HG03432 (cell line): Measurements from ENCODE around the gene TARM1.

Source experiments
- ATAC-seq: cut with Tn5 transposase; IDR thresholded peaks from one replicate; pipeline ENCODE4 v1.9.1; 2021; ENCODE audit warnings: mild to moderate bottlenecking, moderate library complexity; ENCODE audit not compliant: unreplicated experiment

TARM1 gene

DNA sequence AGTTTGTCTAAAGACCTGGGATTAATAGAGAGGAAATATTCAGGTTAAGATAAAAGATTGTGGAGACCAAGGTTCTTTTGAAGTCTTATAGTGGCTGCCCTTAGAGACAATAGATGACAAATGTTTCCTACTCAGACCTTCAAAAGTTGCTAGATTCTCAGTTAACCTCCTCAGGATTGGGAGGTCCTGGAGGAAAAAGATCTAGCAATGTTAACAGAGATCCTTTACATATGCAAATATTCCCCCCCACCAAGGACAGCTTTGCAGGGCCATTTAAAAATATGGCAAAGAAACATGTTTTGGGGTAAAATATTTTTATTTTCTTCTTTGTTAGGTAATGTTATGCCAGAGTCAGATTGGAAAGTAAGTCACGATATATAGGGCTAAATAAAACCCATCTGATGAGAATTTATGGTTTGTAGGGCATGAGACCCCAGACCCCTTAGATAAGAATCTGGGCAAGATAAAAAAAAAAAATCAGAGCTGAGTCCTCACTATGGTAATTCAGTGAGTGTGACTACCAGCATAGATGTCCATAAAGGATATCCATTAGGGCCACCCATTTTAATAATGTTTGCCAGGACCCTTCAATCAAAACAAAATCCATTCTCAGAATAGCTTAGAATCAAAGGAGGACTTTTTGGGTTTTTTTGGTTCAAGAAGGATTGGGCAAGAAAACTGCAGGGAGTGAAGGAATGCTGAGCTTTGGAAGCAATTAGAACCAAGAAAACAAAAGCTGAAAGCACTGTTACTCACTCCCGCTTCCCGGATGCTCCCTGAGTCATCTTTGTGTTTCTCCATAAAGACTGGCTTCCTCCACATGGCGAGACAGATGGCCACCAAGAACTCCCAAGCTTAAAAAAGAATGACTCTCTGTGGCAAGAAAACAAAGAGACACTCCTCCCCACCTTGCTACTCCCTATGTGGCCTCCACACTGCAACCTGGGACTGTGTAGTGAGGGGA is 45.7 kb downstream of the TARM1 start:
- no peak for ATAC-seq

DNA sequence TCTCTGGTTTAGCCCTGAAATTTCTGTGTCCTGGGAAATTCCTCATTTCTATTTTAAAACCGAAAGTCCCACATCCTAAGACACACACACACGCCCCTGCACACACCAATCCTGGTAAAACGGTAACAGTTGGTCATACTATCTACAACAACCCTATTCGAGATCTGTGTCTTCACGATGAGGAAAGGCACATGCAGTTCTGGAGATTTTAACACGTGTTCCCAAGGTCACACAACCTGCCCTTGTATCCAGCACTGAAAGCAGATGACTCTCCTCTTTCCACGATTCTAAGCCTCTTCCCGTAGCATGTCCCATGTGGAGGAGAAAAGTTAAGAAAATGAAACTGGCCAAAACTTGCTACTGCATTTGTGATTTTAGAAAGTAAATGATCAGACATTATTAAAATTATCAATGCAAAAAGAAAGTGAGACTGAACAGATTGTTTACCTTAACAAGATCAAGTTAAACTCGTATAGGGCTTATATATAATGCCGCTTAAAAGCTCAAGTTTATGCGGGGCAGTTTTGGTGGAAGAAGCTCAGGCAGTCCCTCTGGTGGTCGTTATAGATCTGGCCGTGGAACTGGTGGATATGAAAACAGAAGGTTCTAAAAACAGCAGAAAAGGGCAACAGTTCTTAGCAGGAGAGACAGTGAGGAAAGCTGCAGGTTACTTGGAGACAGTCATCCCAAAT is 50.1 kb downstream of the TARM1 start:
- ATAC-seq, result no peak

DNA sequence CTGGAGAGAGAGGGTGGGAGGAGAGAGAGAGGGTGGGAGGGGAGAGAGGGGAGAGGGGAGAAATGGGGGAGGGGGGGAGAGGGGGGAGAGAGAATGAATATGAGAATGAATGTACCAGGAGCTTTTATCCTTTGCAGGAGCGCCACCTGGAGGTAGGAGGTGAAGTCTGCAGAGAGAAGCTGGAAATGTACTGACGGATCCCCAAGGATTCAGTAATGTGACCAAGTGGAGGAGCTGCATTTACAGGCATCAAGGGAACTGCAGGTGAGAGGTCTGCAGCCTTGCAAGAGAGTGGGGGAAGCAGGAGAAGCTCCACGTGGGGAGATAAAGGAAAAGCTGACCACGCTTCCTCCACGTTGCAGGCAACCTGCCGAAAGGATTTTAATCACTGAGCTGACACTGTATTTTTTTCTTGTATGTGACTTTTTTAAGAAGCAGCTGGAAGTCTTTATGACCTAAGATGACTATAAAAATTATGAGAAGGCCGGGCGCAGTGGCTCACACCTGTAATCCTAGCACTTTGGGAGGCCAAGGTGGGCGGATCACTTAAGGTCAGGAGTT is 51.2 kb downstream of the TARM1 start:
- no peak for ATAC-seq

DNA sequence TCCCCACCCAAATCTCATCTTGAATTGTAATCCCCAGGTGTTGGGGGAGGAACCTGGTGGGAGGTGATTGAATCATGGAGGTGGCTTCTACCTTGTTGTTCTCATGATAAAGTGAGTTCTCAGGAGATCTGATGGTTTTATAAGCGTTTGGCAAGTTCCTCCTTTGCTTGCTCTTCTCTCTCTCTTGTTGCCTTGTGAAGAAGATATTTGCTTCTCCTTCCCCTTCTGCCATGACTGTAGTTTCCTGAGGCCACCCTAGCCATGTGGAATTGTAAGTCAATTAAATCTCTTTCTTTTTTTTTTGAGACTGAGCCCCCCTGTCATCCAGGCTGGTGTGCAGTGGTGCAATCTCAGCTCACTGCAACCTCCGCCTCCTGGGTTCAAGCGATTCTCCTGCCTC is 51.9 kb downstream of the TARM1 start:
- ATAC-seq, result no peak

DNA sequence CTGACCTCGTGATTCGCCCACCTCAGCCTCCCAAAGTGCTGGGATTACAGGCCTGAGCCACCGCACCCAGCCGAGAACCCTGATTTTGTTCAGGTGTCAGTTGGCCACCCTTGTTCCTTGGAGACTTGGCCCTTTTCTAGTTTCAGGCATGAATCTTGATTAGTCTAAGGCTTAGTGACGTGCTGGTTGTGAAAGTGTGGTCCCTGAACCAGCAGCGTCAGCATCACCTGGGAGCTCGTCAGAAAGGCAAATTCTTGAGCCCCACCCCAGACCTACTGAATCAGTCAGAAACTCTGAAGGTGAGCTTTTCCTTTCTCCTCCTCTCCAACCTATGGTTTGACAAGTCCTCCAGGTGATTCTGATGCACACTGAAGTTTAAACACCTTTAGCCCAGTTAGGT is 54.5 kb downstream of the TARM1 start:
- no peak for ATAC-seq

DNA sequence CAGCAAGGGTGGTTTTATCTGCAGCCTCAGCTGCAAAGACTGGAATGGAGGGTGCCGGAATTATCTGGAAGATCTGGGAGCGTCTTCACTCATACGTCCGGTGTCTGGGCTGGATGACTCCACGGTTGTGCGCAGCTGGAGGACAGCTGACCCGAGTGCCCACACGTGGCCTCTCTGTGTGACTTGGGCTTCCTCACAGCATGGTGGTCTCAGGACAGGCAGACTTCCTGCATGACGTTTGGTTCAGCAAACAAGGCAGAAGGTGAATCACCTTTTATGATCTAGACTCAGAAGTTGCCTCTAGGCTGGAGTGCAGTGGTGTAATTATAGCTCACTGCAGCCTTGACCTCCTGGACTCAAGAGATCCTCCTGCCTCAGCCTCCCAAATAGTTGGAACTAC is 56.5 kb downstream of the TARM1 start:
- no peak for ATAC-seq

DNA sequence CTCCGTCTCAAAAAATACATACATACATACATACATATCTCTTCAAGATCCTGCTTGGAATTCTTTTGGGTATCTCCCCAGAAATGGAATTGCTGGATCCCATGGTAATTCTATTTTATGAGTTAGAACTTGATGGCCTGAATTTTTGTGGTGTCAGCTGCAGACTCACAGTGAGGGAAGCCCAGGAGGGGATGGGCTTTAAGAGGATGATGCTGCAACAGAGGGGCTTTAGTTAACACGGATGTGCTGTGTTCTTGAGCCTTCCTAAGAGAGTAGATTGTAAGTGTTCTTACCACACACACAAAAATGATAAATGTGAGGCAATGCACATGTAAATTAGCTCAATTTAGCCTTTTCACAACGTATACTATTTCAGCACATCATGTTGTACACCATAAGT is 58.0 kb downstream of the TARM1 start:
- ATAC-seq, result no peak

DNA sequence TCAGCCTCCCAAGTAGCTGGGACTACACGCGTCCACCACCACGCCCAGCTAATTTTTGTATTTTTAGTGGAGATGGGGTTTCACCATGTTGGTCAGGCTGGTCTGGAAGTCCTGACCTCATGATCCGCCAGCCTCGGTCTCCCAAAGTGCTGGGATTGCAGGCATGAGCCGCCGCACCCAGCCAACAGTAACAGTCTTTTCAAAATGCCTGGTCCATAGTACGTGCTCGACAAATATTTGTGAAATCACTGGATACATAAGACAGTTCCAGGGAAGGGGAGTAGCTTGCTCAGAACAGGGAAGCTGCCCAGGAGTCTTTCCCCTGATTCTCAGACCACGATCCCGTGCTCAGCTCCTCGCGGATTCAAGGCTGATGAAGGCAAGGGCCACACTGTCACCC is 59.2 kb downstream of the TARM1 start:
- ATAC-seq, result no peak

DNA sequence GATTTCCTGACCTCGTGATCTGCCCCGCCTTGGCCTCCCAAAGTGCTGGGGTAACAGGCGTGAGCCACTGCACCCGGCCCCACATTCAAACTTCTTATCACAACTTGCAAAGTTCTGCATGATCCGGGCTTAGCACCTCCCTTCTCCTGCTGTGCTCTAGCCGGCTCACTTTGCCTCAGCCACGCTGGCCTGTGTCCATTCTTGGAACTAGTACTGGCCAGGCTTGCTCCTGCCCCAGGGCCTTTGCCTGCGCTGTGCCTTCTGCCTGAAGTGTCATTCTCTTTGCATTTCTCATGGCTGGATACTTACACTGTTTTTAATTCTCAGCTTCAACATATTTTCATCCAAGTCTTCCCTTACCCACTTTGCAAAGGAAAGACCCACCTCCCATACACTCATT is 59.8 kb downstream of the TARM1 start:
- ATAC-seq, result no peak
